22Rv1 (cell line): ENCODE measurements around the gene HP.

Experiments
- CTCF ChIP-seq: fragments of 450-650 bp; IDR thresholded peaks from 2 replicates; pipeline ENCODE4 v1.5.1; 2017; ENCODE audit warnings: mild to moderate bottlenecking
- ZFX ChIP-seq: fragments of 450-650 bp; IDR thresholded peaks from 2 replicates; pipeline ENCODE4 v1.6.1; 2017; ENCODE audit warnings: antibody characterized with exemption, borderline replicate concordance

DNA sequence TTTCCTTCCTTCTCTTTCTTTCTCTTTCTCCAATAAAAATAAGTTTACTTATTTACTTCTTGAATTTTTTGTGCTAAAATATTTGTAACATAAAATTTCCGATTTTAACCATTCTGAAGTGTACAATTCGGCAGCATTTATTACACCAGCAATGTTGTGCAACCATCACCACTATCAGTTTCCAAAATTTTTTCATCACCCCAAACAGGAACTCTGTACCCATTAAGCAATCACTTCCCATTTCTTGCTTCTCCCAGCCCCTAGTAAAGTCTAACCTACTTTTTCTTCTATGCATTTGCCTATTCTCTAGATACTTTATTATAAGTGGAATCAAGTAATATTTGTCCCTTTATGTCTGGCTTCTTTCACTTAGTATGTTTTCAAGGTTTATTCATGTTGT lies 2.5 kb upstream of the HP start:
- TF ChIP-seq CTCF (no peak), ZFX (no peak)
